Urothelium cell line (cell line): ENCODE measurements around the gene DMD.

Experiments
- DNase-seq: peaks from one replicate; pipeline ENCODE4 v3.0.0; 2011; ENCODE audit warnings: low spot score, mixed read lengths
- FAIRE-seq: peaks from 2 replicates; lab custom pipeline; 2011; peaks lifted over from hg19 to GRCh38; lab: Jason Lieb, UNC

The DMD gene

DNA sequence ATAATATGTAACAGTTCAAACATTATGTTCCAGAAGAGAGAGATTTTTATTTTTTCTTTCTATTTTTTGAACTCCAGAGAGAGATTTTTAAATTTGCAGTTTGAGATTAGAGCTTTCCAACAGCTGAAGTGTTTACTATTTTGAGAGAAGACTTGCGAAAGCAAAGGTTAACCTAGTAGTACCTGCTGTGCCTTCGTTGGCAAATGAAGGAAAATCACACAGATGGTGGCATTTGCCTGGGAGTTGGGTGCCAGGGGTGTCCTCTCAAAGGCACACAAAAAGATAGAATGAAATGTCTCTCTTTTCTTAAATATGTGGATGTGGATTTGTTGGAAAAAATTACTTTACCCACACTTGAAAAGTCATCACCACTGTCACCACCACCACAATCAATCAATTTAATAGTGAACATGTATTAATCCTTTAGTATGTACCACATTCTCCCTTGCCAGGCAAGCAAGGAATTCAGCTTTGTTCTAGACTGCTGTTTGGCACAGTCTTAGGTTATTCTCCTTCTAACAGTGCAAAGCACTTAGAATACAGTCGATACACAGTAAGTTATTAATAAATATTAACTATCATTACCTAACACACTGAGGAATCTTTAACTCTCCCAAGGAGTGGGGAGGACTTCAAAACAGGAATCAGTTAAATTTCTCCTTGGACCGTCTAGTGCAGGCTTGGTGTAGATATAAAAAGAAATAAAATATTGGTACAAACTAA is 1301.3 kb downstream of the DMD start:
- DNase-seq (no peak), FAIRE-seq (no peak)

GRCh38 chrX:31894152-31894551 is 1317.2 kb downstream of the DMD start:
- FAIRE-seq, result no peak
- DNase-seq, result no peak

GRCh38 chrX:31893525-31893924 is 1317.8 kb downstream of the DMD start:
- FAIRE-seq (no peak), DNase-seq (no peak)

DNA sequence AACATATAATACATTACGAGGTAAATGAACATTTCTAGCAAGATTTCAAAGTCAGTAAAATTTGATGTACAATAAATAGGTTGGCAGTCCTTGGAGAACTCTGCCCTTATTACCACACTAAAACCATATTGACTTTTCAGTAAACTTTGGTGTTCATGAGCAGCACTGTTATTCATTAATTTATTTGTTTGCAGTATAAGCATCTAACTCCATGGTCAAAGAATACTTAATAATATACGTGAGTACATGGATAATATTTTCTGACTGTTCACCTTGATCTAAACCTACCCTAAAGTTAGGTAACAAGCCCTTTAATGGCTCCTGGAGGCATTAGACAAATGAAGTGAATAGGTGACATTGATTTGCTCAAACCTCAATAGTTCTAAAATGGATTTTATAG is 1322.3 kb downstream of the DMD start:
- DNase-seq (no peak), FAIRE-seq (no peak)

DNA sequence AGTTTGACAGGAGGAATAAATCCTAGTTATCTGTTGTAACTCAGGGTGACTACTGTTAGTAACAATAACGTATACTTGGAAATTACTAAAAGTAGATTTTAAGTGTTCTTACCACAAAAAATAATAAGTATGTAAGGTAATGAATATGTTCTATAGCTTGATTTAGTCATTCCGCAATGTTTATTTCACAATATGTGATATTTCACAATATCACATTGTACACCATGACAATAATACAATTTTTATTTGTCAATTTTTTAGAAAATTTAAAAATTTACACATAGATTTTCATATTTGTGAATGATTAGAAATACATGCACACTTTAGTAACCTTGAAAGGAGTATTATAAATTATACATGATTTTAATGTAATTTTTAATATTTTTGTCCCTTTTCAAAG is 1326.8 kb downstream of the DMD start:
- FAIRE-seq (no peak), DNase-seq (no peak)

GRCh38 chrX:31872007-31872406 is 1339.3 kb downstream of the DMD start:
- DNase-seq (no peak), FAIRE-seq (no peak)

- DNase-seq (no peak), FAIRE-seq (no peak)
These were observed 1341.1 kb downstream of the DMD start for GRCh38 chrX:31870267-31870666.

GRCh38 chrX:31860686-31861085 is 1350.7 kb downstream of the DMD start:
- FAIRE-seq, result no peak
- DNase-seq, result no peak

DNA sequence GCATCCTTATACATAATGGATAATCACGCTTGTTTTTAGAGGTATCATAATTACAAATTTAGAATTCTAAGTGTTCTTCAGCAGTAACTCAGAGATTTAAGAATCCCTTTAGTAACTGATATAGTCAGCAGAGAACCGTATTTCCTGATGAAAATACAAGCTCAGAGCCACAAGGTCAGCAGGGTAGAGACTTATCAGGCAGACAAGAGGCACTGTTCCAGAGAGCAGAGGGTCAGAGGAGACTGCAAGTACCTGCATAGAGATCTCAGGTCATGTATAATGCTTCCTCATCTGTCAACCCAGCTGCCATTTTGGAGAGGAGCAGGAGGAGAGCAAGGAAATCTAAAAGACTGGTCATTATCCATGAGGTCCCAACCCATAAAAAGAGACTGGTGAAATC is 1352.4 kb downstream of the DMD start:
- no peak for DNase-seq
- no peak for FAIRE-seq

DNA sequence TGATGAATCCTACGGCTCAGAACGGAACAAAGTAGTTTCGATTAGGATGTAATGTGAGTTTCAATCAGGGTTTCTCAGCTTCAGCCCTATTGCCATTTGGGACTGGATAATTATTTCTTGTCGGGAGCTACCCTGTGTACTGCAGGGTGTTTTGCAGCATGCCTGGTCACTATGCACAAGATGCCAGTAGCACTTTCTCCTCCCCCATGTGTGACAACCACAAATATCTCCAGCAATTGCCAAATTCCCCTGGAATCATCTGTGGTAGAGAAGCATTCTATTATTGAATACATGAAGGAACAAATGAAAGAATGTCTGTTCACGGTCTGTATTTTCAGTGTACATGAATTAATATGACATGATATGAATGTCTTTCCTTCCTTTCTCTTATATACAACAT is 1356.6 kb downstream of the DMD start:
- DNase-seq (no peak), FAIRE-seq (no peak)

DNA sequence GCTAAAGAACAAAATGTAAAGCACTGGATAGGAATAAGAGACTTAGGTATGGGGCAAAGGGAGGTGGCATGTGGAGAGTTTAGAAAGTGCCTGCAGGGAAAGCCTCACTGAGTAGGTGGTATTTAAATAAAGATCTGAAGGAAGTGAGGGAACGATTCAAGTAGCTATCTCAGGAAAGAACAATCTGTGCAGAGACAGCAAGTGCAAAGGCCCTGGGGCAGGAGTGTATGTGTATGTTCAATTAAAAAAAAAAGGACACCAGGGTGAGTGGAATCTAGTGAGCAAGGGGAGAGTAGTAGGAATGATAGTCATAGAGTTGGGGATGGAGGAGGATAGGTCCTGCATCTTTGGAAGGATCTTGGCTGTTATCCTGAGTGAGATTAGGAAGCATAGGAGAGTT is 1359.6 kb downstream of the DMD start:
- DNase-seq, result no peak
- no peak for FAIRE-seq

DNA sequence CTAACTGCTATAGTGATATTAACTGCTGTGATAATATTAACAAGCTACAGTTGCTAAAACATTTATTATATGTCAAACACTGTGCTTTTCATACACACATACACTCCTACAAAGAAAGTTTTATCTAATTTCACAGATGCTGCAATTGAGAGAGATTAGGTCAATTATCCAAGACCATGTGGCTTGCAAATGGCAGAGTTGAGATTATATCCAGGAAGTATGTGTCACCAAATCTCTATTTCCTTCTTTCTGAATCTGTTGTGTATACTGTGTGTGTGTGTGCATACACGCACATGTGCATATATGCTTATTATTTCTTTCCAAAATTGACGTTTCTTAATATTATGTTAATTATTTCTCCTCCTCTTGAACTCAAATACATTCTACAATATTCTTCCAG is 1363.6 kb downstream of the DMD start:
- FAIRE-seq, result no peak
- DNase-seq, result no peak

DNA sequence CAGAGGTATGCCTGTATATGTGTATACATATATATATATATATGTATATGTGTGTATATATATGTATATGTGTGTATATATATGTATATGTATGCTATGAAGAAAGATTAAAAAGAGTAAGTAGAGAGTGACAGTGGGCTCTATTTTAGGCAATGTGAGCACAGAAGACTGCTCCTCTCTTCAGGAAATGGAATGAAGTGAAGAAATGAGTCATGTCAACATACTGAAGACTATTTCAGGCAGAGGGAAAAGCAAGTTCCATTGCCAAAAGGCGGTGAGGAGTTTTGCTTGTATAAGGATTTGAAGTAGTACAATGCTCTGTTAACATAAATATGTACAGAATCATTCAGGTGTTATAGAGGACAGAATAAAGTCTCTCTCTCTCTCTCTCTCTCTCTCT is 1366.3 kb downstream of the DMD start:
- no peak for DNase-seq
- FAIRE-seq, result no peak

- DNase-seq, result no peak
- FAIRE-seq, result no peak
These were observed 1372.7 kb downstream of the DMD start for GRCh38 chrX:31838617-31839016.

DNA sequence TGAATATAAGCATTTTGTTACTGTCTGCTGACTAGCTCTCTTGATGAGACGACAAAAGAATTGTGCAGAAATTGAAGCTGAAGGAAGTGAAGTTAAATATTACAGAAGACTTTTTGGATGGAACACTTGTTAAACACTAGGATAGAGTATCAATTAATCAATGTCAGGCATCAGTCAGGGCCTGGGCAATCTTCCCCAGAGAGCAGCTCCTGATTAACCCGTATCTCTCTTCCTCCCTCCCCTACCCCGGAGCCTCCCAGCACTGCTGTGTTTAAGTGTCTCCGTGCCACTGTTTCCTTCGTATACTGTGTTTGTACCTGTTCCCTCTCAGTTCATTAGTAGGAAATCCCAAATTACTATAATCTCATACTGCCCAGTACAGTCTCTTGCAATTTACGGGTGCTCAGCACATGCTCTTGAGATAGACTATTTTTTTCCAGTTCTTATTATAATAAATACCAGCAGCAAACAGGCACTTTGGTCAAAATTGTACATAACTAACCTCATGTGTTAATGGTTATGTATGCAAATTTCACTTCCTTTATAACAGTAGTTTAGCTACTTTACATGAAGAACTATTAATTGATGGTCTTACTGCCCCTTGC is 1373.8 kb downstream of the DMD start:
- FAIRE-seq, result no peak

GRCh38 chrX:31836479-31836878 is 1374.9 kb downstream of the DMD start:
- DNase-seq (no peak), FAIRE-seq (no peak)

More for the DNA sequence above, 1373.8 kb downstream of the DMD start:
- no peak for DNase-seq

GRCh38 chrX:31832263-31832662 is 1379.1 kb downstream of the DMD start:
- DNase-seq, result no peak
- no peak for FAIRE-seq

DNA sequence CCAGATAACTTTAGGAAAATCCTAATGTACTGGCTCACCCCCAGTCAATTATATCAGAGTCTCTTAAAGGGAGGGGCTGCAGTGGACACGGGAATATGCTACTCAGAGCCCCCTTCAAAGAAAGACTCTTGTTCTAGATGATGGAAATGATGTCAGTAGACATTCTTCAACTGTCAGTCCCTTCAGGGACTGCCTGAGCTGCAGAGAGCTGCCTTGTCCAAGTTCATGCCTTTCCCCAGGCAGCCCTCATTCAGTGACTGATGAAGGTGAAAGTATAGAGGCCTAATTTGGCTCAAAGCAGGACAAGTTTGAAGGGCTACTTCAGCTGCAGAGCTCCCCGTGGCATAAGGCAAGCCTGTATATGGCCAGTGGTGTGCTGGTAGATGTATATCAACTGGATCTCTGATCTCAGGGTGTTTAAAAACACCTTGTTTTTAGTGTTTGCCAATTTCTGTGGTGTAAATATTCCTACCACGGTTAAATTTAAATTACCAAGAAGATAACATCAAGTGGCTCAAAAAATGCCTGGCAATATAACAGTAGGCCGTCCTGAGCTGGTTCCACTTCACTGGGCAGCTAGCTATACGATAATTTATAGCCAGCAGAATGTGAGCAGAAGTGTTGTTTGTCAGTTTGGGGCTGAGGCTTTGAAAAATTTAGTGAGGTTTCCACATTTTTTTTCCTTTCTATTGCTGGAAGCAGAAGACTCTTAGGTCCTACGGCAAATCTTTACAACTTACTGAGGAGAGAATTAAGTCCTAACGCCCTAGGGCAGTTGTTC is 1390.7 kb downstream of the DMD start:
- DNase-seq (no peak), FAIRE-seq (no peak)

- DNase-seq (no peak), FAIRE-seq (no peak)
These were observed 1391.9 kb downstream of the DMD start for GRCh38 chrX:31819455-31819854.

GRCh38 chrX:31811106-31811505 is 1400.2 kb downstream of the DMD start:
- DNase-seq (no peak), FAIRE-seq (no peak)

DNA sequence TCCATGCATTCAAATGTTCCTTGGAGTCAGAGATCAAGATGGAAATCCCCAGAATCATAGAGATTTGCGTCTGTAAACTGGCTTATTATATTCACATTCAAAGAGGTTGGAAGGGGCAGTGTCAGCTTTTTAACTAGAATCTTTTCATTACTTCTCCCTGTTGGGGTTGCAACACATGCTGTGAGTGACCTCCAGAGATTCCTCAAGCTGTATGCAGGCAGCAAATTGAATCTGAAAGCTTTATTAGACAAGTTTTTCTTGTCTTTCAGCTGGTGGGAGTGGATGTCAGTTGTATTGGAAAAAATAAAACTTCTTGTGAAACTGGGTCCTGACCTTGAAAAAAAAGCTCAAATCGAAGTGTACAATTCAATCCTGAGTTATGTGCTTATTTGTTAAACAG is 1403.0 kb downstream of the DMD start:
- DNase-seq (no peak), FAIRE-seq (no peak)

DNA sequence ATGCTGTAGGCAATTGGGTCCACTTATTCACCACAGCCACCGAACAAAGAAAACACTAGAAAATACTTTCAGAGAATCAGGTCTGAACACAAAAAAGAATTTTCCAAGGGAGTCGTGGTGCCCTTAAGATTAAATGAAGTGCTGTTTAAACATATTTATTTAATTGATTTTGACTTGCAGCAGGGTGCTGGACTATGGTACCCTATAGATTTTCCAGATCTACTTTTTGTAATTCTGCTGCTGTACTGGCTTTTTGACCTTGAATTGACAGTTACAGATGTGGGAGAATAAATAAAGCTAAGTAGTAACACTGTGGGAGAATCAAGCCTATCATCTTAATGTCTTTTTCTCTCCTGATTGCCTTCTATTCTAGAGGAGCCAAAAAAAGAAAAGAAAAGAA is 1404.2 kb downstream of the DMD start:
- no peak for FAIRE-seq
- no peak for DNase-seq
